GM12878 (cell line): Measurements from ENCODE around the gene FAM89A. TPM values are rescaled to one million over a fixed set of nuclear protein-coding genes. Genes with fewer than 3 reads are reported as not detected.
"Not testable (repeated sequence)": the region's sequence is repeated elsewhere in the genome, so short reads cannot be mapped to it uniquely, and the experiment has no call there.

ENCODE experiments used
- ATAC-seq: fragments of 200-7000 bp; cut with Tn5 transposase; 3 replicates; pipeline ENCODE4 v1.9.1; 2020; ENCODE audit warnings: mild to moderate bottlenecking, moderate library complexity
- BruUV-seq: library from RNA; stranded (reverse); fragments of 400-500 nt; replicated peaks from 2 replicates; lab custom pipeline; 2021; lab: Mats Ljungman, UMichigan
- CTCF ChIA-PET: fragments of 300-600 bp; sonication (Branson Sonifier 250); formaldehyde crosslinking; extraction: SDS; loops from one replicate; lab custom pipeline; 2021; ENCODE audit warnings: inconsistent platforms; lab: Yijun Ruan, JAX
- POLR2A ChIA-PET: fragments of 350-600 bp; formaldehyde crosslinking; extraction: SDS; loops from one replicate; lab custom pipeline; 2021; ENCODE audit warnings: inconsistent platforms; lab: Charles Lee
- RAD21 ChIA-PET: fragments of 300-600 bp; sonication (Branson Sonifier 250); formaldehyde crosslinking; loops from one replicate; lab custom pipeline; 2023; ENCODE audit warnings: antibody characterized with exemption; ENCODE audit not compliant: unreplicated experiment; lab: Charles Lee
- SMC1A ChIA-PET: fragments of 300-600 bp; sonication (Branson Sonifier 250); formaldehyde crosslinking; loops from one replicate; lab custom pipeline; 2023; ENCODE audit not compliant: unreplicated experiment, uncharacterized antibody; lab: Charles Lee
- DNase-seq: peaks from one replicate; pipeline ENCODE4 v3.0.0-alpha.2; 2011; ENCODE audit warnings: low read depth, low spot score
- FAIRE-seq: peaks from 3 replicates; lab custom pipeline; 2011; peaks lifted over from hg19 to GRCh38; lab: Jason Lieb, UNC
- H2AFZ ChIP-seq: 2 replicates; pipeline ENCODE4 v1.6.0; 2011; ENCODE audit warnings: low read depth, low read length, control low read depth; ENCODE audit not compliant: control insufficient read depth
- H3K27ac ChIP-seq: 2 replicates; pipeline ENCODE4 v1.5.1; 2011; ENCODE audit warnings: control low read depth; ENCODE audit not compliant: control insufficient read depth, insufficient read depth
- H3K27me3 ChIP-seq, 2 experiments: replicated peaks in 1 of 2; 2 replicates each; pipeline versions ENCODE4 v1.6.0 to v1.6.1; 2011; ENCODE audit warnings: low read length in 1 of 2; ENCODE audit not compliant: control insufficient read depth in 2 of 2, insufficient read depth in 2 of 2
- H3K36me3 ChIP-seq, 2 experiments: 2 replicates each; pipeline ENCODE4 v1.5.1; 2011; ENCODE audit warnings: low read length in 1 of 2; ENCODE audit not compliant: control insufficient read depth in 2 of 2, insufficient read depth in 2 of 2
- H3K4me1 ChIP-seq: 2 replicates; pipeline ENCODE4 v1.6.1; 2011; ENCODE audit warnings: mild to moderate bottlenecking, low read length, moderate library complexity, mixed read lengths; ENCODE audit not compliant: control insufficient read depth, insufficient read depth
- H3K4me2 ChIP-seq: 2 replicates; pipeline ENCODE4 v1.6.0; 2011; ENCODE audit warnings: control low read depth; ENCODE audit not compliant: control insufficient read depth, insufficient read depth
- H3K4me3 ChIP-seq: fragments of 200-600 bp; sonication (generic); 2 replicates; pipeline ENCODE4 v1.5.1; 2016
- H3K79me2 ChIP-seq: 2 replicates; pipeline ENCODE4 v1.6.0; 2011; ENCODE audit warnings: low read length; ENCODE audit not compliant: control insufficient read depth, insufficient read depth
- H3K9ac ChIP-seq: 2 replicates; pipeline ENCODE4 v1.8.0; 2011; ENCODE audit warnings: low read length, control low read depth, mixed read lengths; ENCODE audit not compliant: control insufficient read depth, insufficient read depth
- H3K9me3 ChIP-seq: replicated peaks from 3 replicates; pipeline ENCODE4 v1.5.1; 2011; ENCODE audit warnings: mild to moderate bottlenecking, low read length; ENCODE audit not compliant: control insufficient read depth, insufficient read depth
- H4K20me1 ChIP-seq: 2 replicates; pipeline ENCODE4 v1.6.0; 2011; ENCODE audit not compliant: control insufficient read depth, insufficient read depth
- PAX8 ChIP-seq: fragments of 450-650 bp; IDR thresholded peaks from 2 replicates; pipeline ENCODE4 v1.6.1; 2017; ENCODE audit warnings: mild to moderate bottlenecking, moderate library complexity
- SIX5 ChIP-seq: IDR thresholded peaks from 2 replicates; pipeline ENCODE4 v1.6.1; 2011; ENCODE audit warnings: mild to moderate bottlenecking, low read depth, low read length, moderate library complexity; ENCODE audit not compliant: severe bottlenecking
- ZNF622 ChIP-seq: fragments of 450-650 bp; IDR thresholded peaks from 2 replicates; pipeline ENCODE4 v1.6.1; 2017; ENCODE audit warnings: mild to moderate bottlenecking, inconsistent platforms
- WGBS: methylation state at CpG from one replicate; pipeline ENCODE4 v1.1.6; 2016; ENCODE audit warnings: low lambda C conversion rate; ENCODE audit not compliant: insufficient replicate concordance, insufficient coverage; ENCODE audit errors: missing lambda C conversion rate; 5-methylcytosine and 5-hydroxymethylcytosine counted together
- in situ Hi-C: fragments of 300-500 bp; cut with MboI; formaldehyde crosslinking; loops from 9 replicates; pipeline ENCODE4 v1.14.3; 2018; ENCODE audit warnings: mixed read lengths
- intact Hi-C: fragments of 100-400 bp; cut with micrococcal nuclease; formaldehyde crosslinking; loops from one replicate; pipeline ENCODE4 v1.14.2; 2022; ENCODE audit not compliant: unreplicated experiment
- polyA plus RNA-seq, 11 experiments: library from polyadenylated mRNA; depleted of rRNA in 4 of 11; unstranded in 6 of 11; stranded (reverse) in 5 of 11; fragments of >200 nt; fragmentation: Nextera tagmentation in 4 of 11; fragmentation: Illumina TruSeq in 1 of 11; extraction: Ambion mirVana in 4 of 11; extraction: Trizol in 1 of 11; gene quantifications; 1 replicate in 1 of 11; 2 replicates in 10 of 11; pipeline versions ENCODE4 v1.2.1 to v1.2.3, GENCODE V29; 2011 to 2016; ENCODE audit warnings: inconsistent platforms in 2 of 11, missing spikeins in 2 of 11, low read depth in 1 of 11
- total RNA-seq, 4 experiments: library from RNA; depleted of rRNA in 3 of 4; stranded (reverse); fragments of >200 nt in 3 of 4; fragmentation: Illumina TruSeq in 1 of 4; extraction: Trizol in 1 of 4; gene quantifications; 2 replicates each; pipeline versions ENCODE4 v1.2.1 to v1.2.3, GENCODE V29; 2013 to 2021
- TF ChIP-seq, protein P1 (sequence below): fragments of 450-650 bp; IDR thresholded peaks from 2 replicates; pipeline ENCODE4 v1.6.1; 2017; ENCODE audit warnings: mild to moderate bottlenecking, moderate library complexity

The FAM89A gene
- total and polyA plus RNA-seq, 10 of the 15 experiments (the other 5 are each of a cell fraction or from before 2014, with no cell fraction given) = 0.06 to 0.72 (median 0.14) TPM; not detected in 4

DNA sequence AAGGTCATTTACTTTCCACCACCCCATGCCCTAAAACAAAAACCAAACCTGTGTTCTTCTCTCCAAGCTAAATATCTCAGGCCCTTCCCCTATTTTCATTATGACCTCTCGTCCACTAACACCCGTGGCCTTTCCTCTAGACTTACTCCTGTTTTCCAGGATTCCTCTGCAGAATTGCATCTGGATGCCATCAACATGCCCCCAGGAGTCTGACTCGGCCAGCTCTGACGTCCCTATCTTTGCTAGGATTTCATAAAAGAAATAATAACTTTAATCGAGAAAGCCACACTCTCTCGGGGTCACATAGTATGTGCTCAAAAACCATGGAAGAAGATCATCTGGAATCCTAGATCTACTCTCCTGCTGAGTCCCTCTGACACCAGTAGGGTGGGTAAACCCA lies 13.5 kb downstream of the FAM89A start (continued):
- TF ChIP-seq, protein P1, sequence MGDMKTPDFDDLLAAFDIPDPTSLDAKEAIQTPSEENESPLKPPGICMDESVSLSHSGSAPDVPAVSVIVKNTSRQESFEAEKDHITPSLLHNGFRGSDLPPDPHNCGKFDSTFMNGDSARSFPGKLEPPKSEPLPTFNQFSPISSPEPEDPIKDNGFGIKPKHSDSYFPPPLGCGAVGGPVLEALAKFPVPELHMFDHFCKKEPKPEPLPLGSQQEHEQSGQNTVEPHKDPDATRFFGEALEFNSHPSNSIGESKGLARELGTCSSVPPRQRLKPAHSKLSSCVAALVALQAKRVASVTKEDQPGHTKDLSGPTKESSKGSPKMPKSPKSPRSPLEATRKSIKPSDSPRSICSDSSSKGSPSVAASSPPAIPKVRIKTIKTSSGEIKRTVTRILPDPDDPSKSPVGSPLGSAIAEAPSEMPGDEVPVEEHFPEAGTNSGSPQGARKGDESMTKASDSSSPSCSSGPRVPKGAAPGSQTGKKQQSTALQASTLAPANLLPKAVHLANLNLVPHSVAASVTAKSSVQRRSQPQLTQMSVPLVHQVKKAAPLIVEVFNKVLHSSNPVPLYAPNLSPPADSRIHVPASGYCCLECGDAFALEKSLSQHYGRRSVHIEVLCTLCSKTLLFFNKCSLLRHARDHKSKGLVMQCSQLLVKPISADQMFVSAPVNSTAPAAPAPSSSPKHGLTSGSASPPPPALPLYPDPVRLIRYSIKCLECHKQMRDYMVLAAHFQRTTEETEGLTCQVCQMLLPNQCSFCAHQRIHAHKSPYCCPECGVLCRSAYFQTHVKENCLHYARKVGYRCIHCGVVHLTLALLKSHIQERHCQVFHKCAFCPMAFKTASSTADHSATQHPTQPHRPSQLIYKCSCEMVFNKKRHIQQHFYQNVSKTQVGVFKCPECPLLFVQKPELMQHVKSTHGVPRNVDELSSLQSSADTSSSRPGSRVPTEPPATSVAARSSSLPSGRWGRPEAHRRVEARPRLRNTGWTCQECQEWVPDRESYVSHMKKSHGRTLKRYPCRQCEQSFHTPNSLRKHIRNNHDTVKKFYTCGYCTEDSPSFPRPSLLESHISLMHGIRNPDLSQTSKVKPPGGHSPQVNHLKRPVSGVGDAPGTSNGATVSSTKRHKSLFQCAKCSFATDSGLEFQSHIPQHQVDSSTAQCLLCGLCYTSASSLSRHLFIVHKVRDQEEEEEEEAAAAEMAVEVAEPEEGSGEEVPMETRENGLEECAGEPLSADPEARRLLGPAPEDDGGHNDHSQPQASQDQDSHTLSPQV = no peak

DNA sequence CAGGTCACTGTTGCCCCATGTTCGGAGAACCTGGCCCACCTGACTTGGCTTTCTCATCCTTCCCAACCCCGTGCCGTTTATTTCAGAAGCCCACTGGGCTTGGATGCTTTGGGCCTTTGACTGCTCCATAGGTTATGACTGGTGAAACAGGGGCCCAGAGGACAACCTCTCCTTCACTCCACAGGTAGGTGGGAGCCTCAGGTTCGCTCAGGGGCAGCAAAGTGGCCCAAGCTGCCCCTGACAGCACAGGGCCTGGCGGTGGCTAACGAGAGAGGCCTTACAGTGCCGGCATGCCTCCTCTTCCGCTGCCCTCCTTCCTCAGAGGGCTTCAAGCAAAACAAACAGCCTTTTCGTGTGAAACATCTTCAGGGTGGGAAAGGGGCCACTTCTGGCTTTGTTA lies 16.9 kb downstream of the FAM89A start:
- BruUV-seq = no TSS peak

DNA sequence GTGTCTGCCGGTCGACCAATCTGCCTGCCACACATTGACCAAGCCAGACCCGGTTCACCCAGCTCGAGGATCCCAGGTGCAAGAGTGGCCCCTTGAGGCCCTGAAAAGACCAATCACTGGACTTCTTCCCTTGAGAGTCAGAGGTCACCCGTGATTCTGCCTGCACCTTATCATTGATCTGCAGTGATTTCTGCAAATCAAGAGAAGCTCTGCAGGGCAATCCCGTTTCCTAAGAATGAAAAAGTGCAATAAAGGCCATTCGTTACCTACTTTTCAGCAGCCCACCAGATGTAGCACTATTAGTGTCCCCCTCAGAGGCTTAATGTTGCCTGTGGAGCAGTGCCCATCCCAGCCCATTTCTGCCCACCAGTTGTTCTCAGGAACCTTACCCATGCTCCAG lies 17.5 kb downstream of the FAM89A start:
- H3K79me2 ChIP-seq, H3K9ac ChIP-seq, FAIRE-seq, H3K4me2 ChIP-seq, H3K4me3 ChIP-seq, RAD21 ChIA-PET, H3K9me3 ChIP-seq, ATAC-seq, H3K27ac ChIP-seq, BruUV-seq, CTCF ChIA-PET, H3K36me3 ChIP-seq, SMC1A ChIA-PET, H4K20me1 ChIP-seq, DNase-seq, H2AFZ ChIP-seq, H3K4me1 ChIP-seq, POLR2A ChIA-PET, intact Hi-C loops, H3K27me3 ChIP-seq, in situ Hi-C loops: not testable (repeated sequence)
- 49% methylated on average over 7 of the region's 7 CpGs for WGBS

More for the DNA sequence above, 16.9 kb downstream of the FAM89A start:
- FAIRE-seq (no peak), ATAC-seq (no peak), DNase-seq (no peak)
- ChIA-PET CTCF (no interaction called here), RAD21 (no interaction called here)
- Histone ChIP-seq H4K20me1 (no peaks in the 10 kb centered on the region), H2AFZ (no peak overlapping the region), H3K4me1 (no peaks in the 10 kb centered on the region), H3K36me3 (no peaks in the 10 kb centered on the region), H3K27ac (no peak overlapping the region)
- in situ Hi-C loops (no loop called here), intact Hi-C loops (no loop called here)
- WGBS = 53% methylated on average over 9 of the region's 9 CpGs
- TF ChIP-seq SIX5 = no peak
- TF ChIP-seq ZNF622 = no peak
- TF ChIP-seq PAX8 = no peak
- TF ChIP-seq, all 136 proteins: peak for 0
- H3K4me2 ChIP-seq = no peak overlapping the region
- no peaks in the 10 kb centered on the region for H3K27me3 ChIP-seq
- ChIA-PET SMC1A (no interaction called here), POLR2A (no interaction called here)
- no peak overlapping the region for H3K4me3 ChIP-seq
- H3K9ac ChIP-seq = no peak overlapping the region
- no peaks in the 10 kb centered on the region for H3K79me2 ChIP-seq
- H3K9me3 ChIP-seq = no peaks in the 10 kb centered on the region
